Epithelial cell of esophagus (primary cell): ENCODE measurements around the gene UTP11.

Experiments used
- DNase-seq: peaks from one replicate; pipeline ENCODE4 v3.0.0; 2010; ENCODE audit warnings: low read depth
- H3K4me3 ChIP-seq: 2 replicates; pipeline ENCODE4 v1.5.1; 2011; ENCODE audit warnings: mild to moderate bottlenecking, low read length, control low read depth
- CTCF ChIP-seq: IDR thresholded peaks from 2 replicates; pipeline ENCODE4 v1.5.1; 2011; ENCODE audit warnings: low read depth, mild to moderate bottlenecking, low read length, control low read depth, inconsistent platforms; ENCODE audit not compliant: insufficient read depth; ENCODE audit errors: missing control alignments

UTP11 gene

GRCh38 chr1:38014171-38014570, 1.6 kb downstream of the UTP11 start:
- H3K4me3 ChIP-seq, result peak overlapping the region; percentile 9
- peak; percentile 5 for TF ChIP-seq CTCF
- DNase-seq, result no peak

GRCh38 chr1:38014724-38015424, 2.3 kb downstream of the UTP11 start:
- TF ChIP-seq CTCF, result no peak
- no peak for DNase-seq
- no peak overlapping the region for H3K4me3 ChIP-seq

DNA sequence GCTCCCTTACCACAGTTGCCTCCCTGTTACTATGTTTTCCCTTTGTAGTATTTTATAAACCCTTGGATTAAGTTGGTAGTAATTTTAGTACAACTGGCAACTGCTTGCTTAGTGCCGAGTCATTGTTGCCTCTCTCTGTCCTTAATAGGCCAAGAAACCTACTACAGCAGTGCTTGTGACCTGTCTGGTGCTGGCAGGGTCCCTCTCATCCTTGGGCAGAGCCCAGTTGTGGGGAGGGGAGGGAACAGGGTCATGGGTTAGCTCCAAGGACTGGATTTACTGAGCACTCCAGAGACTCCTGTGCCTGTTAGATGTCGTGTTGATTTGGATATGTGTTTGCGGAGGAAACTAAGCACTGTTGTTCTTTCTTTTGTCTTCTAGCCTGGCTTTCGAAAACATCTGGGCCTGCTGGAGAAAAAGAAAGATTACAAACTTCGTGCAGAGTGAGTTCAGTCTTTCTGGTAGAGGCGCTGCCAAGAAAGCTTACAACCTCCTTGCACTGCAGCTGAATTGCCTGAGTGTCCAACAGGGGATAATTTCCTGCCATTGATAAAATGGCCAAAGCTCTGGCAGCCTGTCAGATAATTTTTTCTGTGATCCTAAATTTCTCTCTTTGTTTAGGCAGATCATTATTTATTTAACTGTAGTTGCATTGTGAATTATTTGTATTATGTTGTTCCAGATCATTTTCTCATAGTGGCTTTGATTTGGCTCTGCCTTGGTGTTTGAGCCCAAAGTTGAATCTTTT, 3.6 kb downstream of the UTP11 start:
- no peak overlapping the region for H3K4me3 ChIP-seq
- DNase-seq, result no peak

GRCh38 chr1:38018864-38019343, 6.4 kb downstream of the UTP11 start:
- no peak overlapping the region for H3K4me3 ChIP-seq
- DNase-seq, result no peak
- peak; percentile 57 for TF ChIP-seq CTCF

More for the DNA sequence above, 3.6 kb downstream of the UTP11 start:
- TF ChIP-seq CTCF, result no peak

GRCh38 chr1:38020396-38020795, 7.9 kb downstream of the UTP11 start:
- no peak for DNase-seq
- TF ChIP-seq CTCF, result no peak
- no peak overlapping the region for H3K4me3 ChIP-seq

- H3K4me3 ChIP-seq, result no peak overlapping the region
- TF ChIP-seq CTCF, result no peak
- no peak for DNase-seq
These were observed 9.4 kb downstream of the UTP11 start for GRCh38 chr1:38021969-38022368.

DNA sequence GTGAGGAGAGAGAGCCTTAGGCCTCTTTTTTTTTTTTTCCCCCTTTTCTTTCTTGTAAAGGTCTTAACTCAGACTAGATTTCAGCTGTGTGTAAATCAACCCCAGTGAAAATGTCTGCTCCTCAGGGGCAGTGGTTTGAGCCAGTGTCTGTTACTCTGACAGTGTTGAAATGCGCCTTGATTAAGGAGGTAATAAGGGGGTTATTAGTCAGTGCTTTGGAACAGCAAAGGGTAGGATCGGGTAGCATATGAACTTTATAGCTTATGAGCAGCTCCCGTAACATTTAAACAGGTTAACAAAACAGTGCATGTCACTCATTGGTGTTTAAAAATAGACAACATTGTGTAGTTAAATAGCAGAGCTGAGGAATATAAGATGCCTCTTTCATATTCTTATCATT, 10.3 kb downstream of the UTP11 start:
- no peak for DNase-seq
- no peak overlapping the region for H3K4me3 ChIP-seq
- TF ChIP-seq CTCF, result no peak
